ENCODE measurements around the gene NPAS2.

Gene NPAS2

DNA sequence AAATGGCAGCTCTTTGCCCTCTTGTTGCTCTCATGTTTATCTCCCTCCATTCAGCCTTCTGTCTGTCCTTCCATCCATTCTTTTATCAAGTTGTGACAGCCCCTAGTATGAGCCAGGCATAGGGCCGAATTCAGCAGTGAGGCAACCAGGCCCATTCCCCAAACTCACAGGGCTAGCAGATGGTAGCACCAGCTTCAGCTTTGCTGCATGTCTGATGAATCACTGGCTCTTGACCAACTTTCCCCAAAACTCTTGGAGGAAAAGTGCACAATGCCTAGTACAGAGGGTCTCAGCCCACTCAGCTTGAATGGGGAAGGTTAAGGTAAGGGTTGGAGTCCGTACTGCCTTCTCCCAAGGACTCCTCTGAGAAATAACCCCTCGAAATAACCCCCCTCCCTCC lies 35.7 kb downstream of the NPAS2 start:
- Mint-ChIP-seq H3K27ac (no peak overlapping the region), H3K27me3 (peaks cover 10 to 27% of the 10 kb centered on the region in 2 donors), H3K9me3 (no peaks in the 10 kb centered on the region), H3K36me3 (ENCODE audit: insufficient read depth) (no peaks in the 10 kb centered on the region), H3K4me1 (ENCODE audit: low read depth in 2 of 2) (no peaks in the 10 kb centered on the region), H3K4me3 (no peak overlapping the region)
- DNase-seq (no peak), ATAC-seq (replicated peaks) (no peak)

DNA sequence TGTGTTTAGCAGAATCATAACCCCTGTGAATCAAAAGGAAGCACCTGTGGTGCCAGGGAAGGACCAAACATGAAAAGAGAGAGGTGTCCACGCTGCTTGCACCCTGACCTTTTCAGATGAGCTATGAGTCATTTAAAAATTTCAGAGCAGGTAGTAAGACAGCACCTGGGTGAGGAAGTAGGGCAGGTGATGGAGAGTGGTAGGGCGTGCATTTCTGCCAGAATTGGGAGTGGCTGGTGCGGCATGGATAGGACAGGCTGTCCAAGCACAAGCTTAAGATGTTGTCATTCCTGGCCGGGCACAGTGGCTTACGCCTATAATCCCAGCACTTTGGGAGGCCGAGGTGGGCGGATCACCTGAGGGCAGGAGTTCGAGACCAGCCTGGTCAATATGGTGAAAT lies 36.8 kb downstream of the NPAS2 start:
- H3K4me1 Mint-ChIP-seq (ENCODE audit: low read depth in 2 of 2), result no peaks in the 10 kb centered on the region
- ATAC-seq (replicated peaks) (no peak), DNase-seq (no peak)
- no peak overlapping the region for H3K4me3 Mint-ChIP-seq
- no peak overlapping the region for H3K27ac Mint-ChIP-seq
- H3K36me3 Mint-ChIP-seq (ENCODE audit: insufficient read depth), result no peaks in the 10 kb centered on the region
- peaks cover 13 to 38% of the 10 kb centered on the region in 2 donors for H3K27me3 Mint-ChIP-seq
- no peaks in the 10 kb centered on the region for H3K9me3 Mint-ChIP-seq

DNA sequence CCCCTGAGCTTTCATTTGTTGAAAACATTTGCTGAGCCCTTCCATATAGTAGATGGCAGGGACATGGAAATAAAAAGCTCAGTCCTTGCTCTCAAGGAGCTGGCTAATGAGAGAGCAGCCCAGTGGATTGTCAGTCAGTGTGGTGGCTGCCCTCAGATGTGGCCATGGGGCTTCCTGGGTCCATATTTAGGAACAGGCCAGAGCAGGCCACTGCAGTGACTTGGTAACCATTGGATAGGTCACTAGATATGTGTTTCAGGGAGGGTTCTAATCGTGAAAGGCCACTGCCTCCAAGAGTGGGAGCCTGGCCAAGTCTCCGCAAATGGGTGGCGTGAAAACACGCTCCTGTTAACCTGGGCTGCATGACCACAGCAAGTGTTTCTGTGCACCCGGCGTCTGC lies 37.4 kb downstream of the NPAS2 start:
- H3K4me3 Mint-ChIP-seq, result no peak overlapping the region
- DNase-seq (no peak), ATAC-seq (replicated peaks) (no peak)
- no peaks in the 10 kb centered on the region for H3K4me1 Mint-ChIP-seq (ENCODE audit: low read depth in 2 of 2)
- H3K36me3 Mint-ChIP-seq (ENCODE audit: insufficient read depth), result no peaks in the 10 kb centered on the region
- H3K9me3 Mint-ChIP-seq, result no peaks in the 10 kb centered on the region
- no peak overlapping the region for H3K27ac Mint-ChIP-seq
- H3K27me3 Mint-ChIP-seq, result peaks cover 11 to 38% of the 10 kb centered on the region in 2 donors

DNA sequence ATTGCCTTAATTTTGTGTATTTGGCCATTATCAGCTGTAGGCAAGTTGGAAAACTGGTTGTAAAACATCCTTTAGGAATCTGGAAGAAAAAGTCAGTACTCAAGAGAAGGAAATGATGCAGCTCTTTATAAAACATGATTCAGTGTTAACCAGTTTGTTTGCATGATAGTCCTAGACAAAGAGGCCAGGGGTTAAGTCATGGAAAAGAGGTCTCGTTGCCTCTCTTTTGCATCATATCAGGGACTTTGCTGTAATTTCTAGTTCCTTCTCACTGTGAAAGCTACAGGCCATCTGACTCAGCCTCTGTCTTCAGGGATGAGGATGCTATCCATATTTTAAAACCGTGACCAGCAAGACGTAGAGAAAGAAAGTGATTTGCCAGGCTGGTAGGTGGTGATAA lies 38.0 kb downstream of the NPAS2 start:
- no peak for ATAC-seq (replicated peaks)
- H3K27ac Mint-ChIP-seq, result no peak overlapping the region
- no peak for DNase-seq

GRCh38 chr2:100859902-100860301 lies 40.0 kb downstream of the NPAS2 start:
- H3K4me1 Mint-ChIP-seq (ENCODE audit: low read depth in 2 of 2), result no peaks in the 10 kb centered on the region
- H3K27me3 Mint-ChIP-seq, result peaks cover 11 to 47% of the 10 kb centered on the region in 2 donors
- no peak overlapping the region for H3K4me3 Mint-ChIP-seq
- ATAC-seq (replicated peaks) (no peak), DNase-seq (no peak)
- H3K36me3 Mint-ChIP-seq (ENCODE audit: insufficient read depth), result no peaks in the 10 kb centered on the region
- H3K9me3 Mint-ChIP-seq, result no peaks in the 10 kb centered on the region
- no peak overlapping the region for H3K27ac Mint-ChIP-seq

More for the DNA sequence above, 38.0 kb downstream of the NPAS2 start:
- peaks cover 11 to 39% of the 10 kb centered on the region in 2 donors for H3K27me3 Mint-ChIP-seq
- no peaks in the 10 kb centered on the region for H3K36me3 Mint-ChIP-seq (ENCODE audit: insufficient read depth)
- no peaks in the 10 kb centered on the region for H3K4me1 Mint-ChIP-seq (ENCODE audit: low read depth in 2 of 2)
- no peaks in the 10 kb centered on the region for H3K9me3 Mint-ChIP-seq
- no peak overlapping the region for H3K4me3 Mint-ChIP-seq

DNA sequence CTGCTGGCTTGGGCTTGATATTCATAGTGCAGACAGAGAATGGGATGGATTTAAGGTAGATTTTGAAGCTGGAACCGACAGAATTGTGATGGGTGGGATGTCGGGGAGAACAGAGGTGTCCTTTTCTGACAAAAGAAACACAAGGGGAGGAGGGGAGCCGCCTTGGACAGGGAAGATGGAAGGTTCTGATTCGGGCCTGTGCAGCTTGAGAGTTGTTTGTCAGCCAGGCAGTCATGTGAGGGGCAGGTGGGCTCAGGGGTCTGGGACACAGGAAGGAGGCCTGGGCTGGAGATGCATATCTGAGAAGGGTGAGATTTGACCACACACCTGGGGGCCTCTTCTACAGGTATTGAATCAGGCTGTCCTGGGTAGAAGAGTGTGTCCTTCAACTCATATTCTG lies 41.4 kb downstream of the NPAS2 start:
- Mint-ChIP-seq H3K27ac (no peak overlapping the region), H3K4me3 (no peak overlapping the region), H3K4me1 (ENCODE audit: low read depth in 2 of 2) (no peaks in the 10 kb centered on the region), H3K36me3 (ENCODE audit: insufficient read depth) (no peaks in the 10 kb centered on the region), H3K9me3 (no peaks in the 10 kb centered on the region), H3K27me3 (peaks cover 13 to 51% of the 10 kb centered on the region in 2 donors)
- ATAC-seq (replicated peaks) (no peak), DNase-seq (no peak)

GRCh38 chr2:100862081-100862480 lies 42.1 kb downstream of the NPAS2 start:
- DNase-seq, result no peak
- H3K4me1 Mint-ChIP-seq (ENCODE audit: low read depth in 2 of 2), result no peaks in the 10 kb centered on the region
- no peak overlapping the region for H3K27ac Mint-ChIP-seq
- no peak overlapping the region for H3K4me3 Mint-ChIP-seq
- no peaks in the 10 kb centered on the region for H3K9me3 Mint-ChIP-seq
- H3K36me3 Mint-ChIP-seq (ENCODE audit: insufficient read depth), result no peaks in the 10 kb centered on the region
- no peak for ATAC-seq (replicated peaks)
- H3K27me3 Mint-ChIP-seq, result peaks cover 16 to 52% of the 10 kb centered on the region in 2 donors

DNA sequence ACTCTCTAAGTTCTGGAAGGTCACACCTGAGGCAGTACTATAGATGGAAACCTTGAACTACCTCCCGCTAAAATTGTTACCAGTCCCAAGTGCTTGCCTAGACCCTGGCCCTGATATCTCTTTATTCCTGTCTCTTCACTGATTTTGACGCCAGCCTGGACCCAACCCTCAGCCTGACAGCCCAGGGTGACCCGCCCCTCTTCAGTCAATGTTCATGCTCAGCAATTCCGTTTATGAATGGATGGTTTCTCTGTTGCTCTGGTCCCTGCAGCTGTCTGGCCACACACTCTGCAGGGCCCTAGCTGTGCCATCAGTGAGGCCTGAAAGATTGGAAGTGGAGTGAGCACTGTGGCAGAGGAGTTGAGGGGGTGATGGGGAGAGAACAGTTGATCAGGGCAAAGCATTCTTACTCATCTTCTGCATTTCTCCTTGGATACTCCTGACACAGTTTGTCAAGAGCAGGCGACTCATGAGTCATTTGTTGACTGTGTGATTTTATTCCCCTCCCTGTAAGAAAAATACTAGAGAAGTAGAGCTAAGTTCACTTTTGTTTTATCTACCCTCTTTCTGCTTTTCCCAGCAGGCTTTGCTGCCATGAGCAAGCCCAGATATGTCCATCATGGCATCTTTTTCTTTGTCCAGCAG lies 46.0 kb downstream of the NPAS2 start:
- Mint-ChIP-seq H3K4me3 (no peak overlapping the region), H3K27me3 (peaks cover 15 to 43% of the 10 kb centered on the region in 2 donors)
- ATAC-seq (replicated peaks), result no peak

DNA sequence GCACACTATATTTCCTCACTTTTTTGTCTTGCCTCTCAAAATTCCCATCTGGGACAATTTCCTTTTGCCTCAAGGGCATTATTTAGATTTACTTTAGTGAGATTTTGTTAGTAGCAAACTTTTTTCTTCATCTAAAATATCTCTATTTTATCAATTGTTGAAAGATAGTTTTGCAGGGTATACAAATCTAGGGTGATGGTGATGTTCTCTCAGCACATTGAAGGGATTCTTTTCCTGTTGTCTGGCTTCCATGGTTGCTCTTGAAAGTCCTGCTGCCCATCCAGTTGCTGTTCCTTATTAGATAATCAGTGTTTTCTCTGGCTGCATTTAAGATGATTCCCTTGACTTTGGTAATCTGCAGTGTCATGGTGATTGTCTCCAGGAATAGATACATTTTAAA lies 48.1 kb downstream of the NPAS2 start:
- DNase-seq (no peak), ATAC-seq (replicated peaks) (no peak)
- no peak overlapping the region for H3K27ac Mint-ChIP-seq
- H3K9me3 Mint-ChIP-seq, result no peaks in the 10 kb centered on the region
- H3K4me1 Mint-ChIP-seq (ENCODE audit: low read depth in 2 of 2), result no peaks in the 10 kb centered on the region
- no peak overlapping the region for H3K4me3 Mint-ChIP-seq
- H3K36me3 Mint-ChIP-seq (ENCODE audit: insufficient read depth), result no peaks in the 10 kb centered on the region
- H3K27me3 Mint-ChIP-seq, result peaks cover 18 to 44% of the 10 kb centered on the region in 2 donors

More for the DNA sequence above, 46.0 kb downstream of the NPAS2 start:
- Mint-ChIP-seq H3K27ac (no peak overlapping the region), H3K9me3 (no peaks in the 10 kb centered on the region), H3K4me1 (ENCODE audit: low read depth in 2 of 2) (no peaks in the 10 kb centered on the region), H3K36me3 (ENCODE audit: insufficient read depth) (no peaks in the 10 kb centered on the region)
- no peak for DNase-seq

- Mint-ChIP-seq H3K4me3 (no peak overlapping the region), H3K27ac (no peak overlapping the region), H3K4me1 (ENCODE audit: low read depth in 2 of 2) (no peaks in the 10 kb centered on the region), H3K36me3 (ENCODE audit: insufficient read depth) (no peaks in the 10 kb centered on the region), H3K27me3 (peaks cover 18 to 37% of the 10 kb centered on the region in 2 donors), H3K9me3 (no peaks in the 10 kb centered on the region)
- no peak for ATAC-seq (replicated peaks)
- no peak for DNase-seq
These were observed 49.2 kb downstream of the NPAS2 start for GRCh38 chr2:100869120-100869519.

- no peaks in the 10 kb centered on the region for H3K4me1 Mint-ChIP-seq (ENCODE audit: low read depth in 2 of 2)
- no peak for ATAC-seq (replicated peaks)
- no peak overlapping the region for H3K27ac Mint-ChIP-seq
- DNase-seq, result no peak
- H3K4me3 Mint-ChIP-seq, result no peak overlapping the region
- H3K36me3 Mint-ChIP-seq (ENCODE audit: insufficient read depth), result no peaks in the 10 kb centered on the region
- H3K27me3 Mint-ChIP-seq, result peaks cover 18 to 29% of the 10 kb centered on the region in 2 donors
- no peaks in the 10 kb centered on the region for H3K9me3 Mint-ChIP-seq
These were observed 51.0 kb downstream of the NPAS2 start for GRCh38 chr2:100870652-100871531.

DNA sequence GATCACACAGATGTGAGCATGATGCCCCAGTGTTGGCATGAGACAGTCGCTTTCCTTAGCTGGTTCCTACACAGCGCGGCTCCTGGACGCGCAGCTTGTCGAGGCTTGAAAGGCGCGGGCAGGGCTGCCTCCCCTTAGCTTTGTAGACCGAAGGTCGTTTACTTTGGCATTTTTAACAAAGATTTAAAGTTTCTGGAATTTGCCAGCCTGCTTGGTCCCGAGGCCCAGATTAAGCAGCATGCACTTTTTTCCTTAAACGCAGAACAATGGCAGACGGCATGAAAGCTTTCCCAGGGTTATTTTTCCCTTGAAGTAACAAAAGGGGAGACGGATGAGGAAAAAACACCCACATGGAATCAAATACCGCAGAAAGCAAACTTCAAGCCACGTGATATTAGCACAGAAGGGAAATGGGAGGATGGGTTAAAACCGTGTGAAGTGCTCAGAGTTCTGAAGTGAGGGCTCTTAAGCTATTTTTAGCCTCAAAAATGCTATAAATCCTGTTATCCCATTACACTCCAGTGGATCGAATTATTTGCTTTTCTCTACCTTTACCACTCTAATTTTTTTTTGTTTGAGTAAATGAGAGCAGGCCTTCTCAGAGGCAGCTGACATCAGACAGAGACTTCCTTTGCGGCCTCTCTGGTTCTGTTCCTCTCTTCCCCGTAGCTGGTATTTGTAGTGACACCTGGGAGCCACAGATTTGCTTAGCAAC lies 55.7 kb downstream of the NPAS2 start:
- Mint-ChIP-seq H3K4me1 (ENCODE audit: low read depth in 2 of 2) (no peaks in the 10 kb centered on the region), H3K9me3 (no peaks in the 10 kb centered on the region), H3K27me3 (peaks cover 23 to 31% of the 10 kb centered on the region in 2 donors), H3K36me3 (ENCODE audit: insufficient read depth) (no peaks in the 10 kb centered on the region), H3K4me3 (no peak overlapping the region), H3K27ac (peak overlapping the region in 1 of 2 donors; percentile 34)
- ATAC-seq (replicated peaks), result no peak
- DNase-seq, result no peak

GRCh38 chr2:100876231-100876860 lies 56.4 kb downstream of the NPAS2 start:
- Mint-ChIP-seq H3K4me1 (ENCODE audit: low read depth in 2 of 2) (no peaks in the 10 kb centered on the region), H3K4me3 (no peak overlapping the region), H3K27me3 (peaks cover 23 to 29% of the 10 kb centered on the region in 2 donors), H3K9me3 (no peaks in the 10 kb centered on the region), H3K36me3 (ENCODE audit: insufficient read depth) (no peaks in the 10 kb centered on the region), H3K27ac (no peak overlapping the region)
- DNase-seq (no peak), ATAC-seq (replicated peaks) (no peak)

All from effector memory CD8-positive, alpha-beta T cell (primary cell).